Memory B cell (primary cell): ENCODE data around the gene SCYGR5.

ENCODE experiments used
- ATAC-seq: fragments of 150-1000 bp; cut with Tn5 transposase; 2 replicates; pipeline ENCODE4 v1.10.0; 2021; ENCODE audit warnings: low read depth, mild to moderate bottlenecking, moderate library complexity
- DNase-seq, 2 donors: peaks; one replicate each; pipeline ENCODE4 v3.0.0; 2022; ENCODE audit warnings: low spot score in 2 of 2
- H3K27ac Mint-ChIP-seq: one replicate; pipeline ENCODE4 v1.8.0; 2022; ENCODE audit warnings: mild to moderate bottlenecking, moderate library complexity, mixed read lengths
- H3K27me3 Mint-ChIP-seq: one replicate; pipeline ENCODE4 v1.8.0; 2022; ENCODE audit warnings: mixed read lengths
- H3K36me3 Mint-ChIP-seq: one replicate; pipeline ENCODE4 v1.8.0; 2022; ENCODE audit warnings: mild to moderate bottlenecking, mixed read lengths
- H3K4me1 Mint-ChIP-seq: one replicate; pipeline ENCODE4 v1.8.0; 2022; ENCODE audit warnings: mixed read lengths
- H3K4me3 Mint-ChIP-seq: one replicate; pipeline ENCODE4 v1.8.0; 2022; ENCODE audit warnings: mild to moderate bottlenecking, moderate library complexity, mixed read lengths
- H3K9me3 Mint-ChIP-seq: one replicate; pipeline ENCODE4 v1.8.0; 2022; ENCODE audit warnings: mixed read lengths

Gene SCYGR5

GRCh38 chr2:227703280-227703732 lies 36.7 kb downstream of the SCYGR5 start:
- DNase-seq = no peak
- ATAC-seq = no peak
- no peak overlapping the region for H3K4me3 Mint-ChIP-seq
- no peaks in the 10 kb centered on the region for H3K9me3 Mint-ChIP-seq
- H3K36me3 Mint-ChIP-seq = peaks cover 1% of the 10 kb centered on the region
- H3K27me3 Mint-ChIP-seq = peaks cover 10% of the 10 kb centered on the region
- no peak overlapping the region for H3K27ac Mint-ChIP-seq
- H3K4me1 Mint-ChIP-seq = no peaks in the 10 kb centered on the region

- H3K27ac Mint-ChIP-seq = no peak overlapping the region
- H3K4me3 Mint-ChIP-seq = no peak overlapping the region
- no peaks in the 10 kb centered on the region for H3K4me1 Mint-ChIP-seq
- DNase-seq (no peak), ATAC-seq (no peak)
- no peaks in the 10 kb centered on the region for H3K9me3 Mint-ChIP-seq
- peaks cover 10% of the 10 kb centered on the region for H3K27me3 Mint-ChIP-seq
- H3K36me3 Mint-ChIP-seq = peaks cover 1% of the 10 kb centered on the region
These were observed 37.4 kb downstream of the SCYGR5 start for GRCh38 chr2:227703961-227704360.

- Mint-ChIP-seq H3K9me3 (no peaks in the 10 kb centered on the region), H3K27me3 (peaks cover 6% of the 10 kb centered on the region), H3K4me3 (no peak overlapping the region), H3K27ac (no peak overlapping the region), H3K36me3 (peaks cover 1% of the 10 kb centered on the region), H3K4me1 (no peaks in the 10 kb centered on the region)
- no peak for DNase-seq
- no peak for ATAC-seq
These were observed 40.3 kb downstream of the SCYGR5 start for GRCh38 chr2:227706859-227707258.

GRCh38 chr2:227707390-227707789 lies 40.8 kb downstream of the SCYGR5 start:
- H3K4me1 Mint-ChIP-seq = no peaks in the 10 kb centered on the region
- no peak for ATAC-seq
- no peaks in the 10 kb centered on the region for H3K36me3 Mint-ChIP-seq
- H3K27me3 Mint-ChIP-seq = peaks cover 6% of the 10 kb centered on the region
- DNase-seq = no peak
- H3K27ac Mint-ChIP-seq = no peak overlapping the region
- H3K9me3 Mint-ChIP-seq = no peaks in the 10 kb centered on the region
- no peak overlapping the region for H3K4me3 Mint-ChIP-seq

- Mint-ChIP-seq H3K4me3 (no peak overlapping the region), H3K36me3 (no peaks in the 10 kb centered on the region), H3K27me3 (peaks cover 1% of the 10 kb centered on the region), H3K27ac (no peak overlapping the region), H3K9me3 (no peaks in the 10 kb centered on the region), H3K4me1 (no peaks in the 10 kb centered on the region)
- ATAC-seq (no peak), DNase-seq (no peak)
These were observed 44.4 kb downstream of the SCYGR5 start for GRCh38 chr2:227710986-227711385.

- H3K4me1 Mint-ChIP-seq = no peaks in the 10 kb centered on the region
- H3K36me3 Mint-ChIP-seq = no peaks in the 10 kb centered on the region
- peaks cover 2% of the 10 kb centered on the region for H3K27me3 Mint-ChIP-seq
- no peak overlapping the region for H3K4me3 Mint-ChIP-seq
- H3K9me3 Mint-ChIP-seq = no peaks in the 10 kb centered on the region
- ATAC-seq (no peak), DNase-seq (no peak)
- no peak overlapping the region for H3K27ac Mint-ChIP-seq
These were observed 46.7 kb downstream of the SCYGR5 start for GRCh38 chr2:227713291-227713690.

GRCh38 chr2:227716501-227716900 lies 49.9 kb downstream of the SCYGR5 start:
- Mint-ChIP-seq H3K4me3 (no peak overlapping the region), H3K27me3 (peaks cover 3% of the 10 kb centered on the region), H3K36me3 (no peaks in the 10 kb centered on the region), H3K4me1 (no peaks in the 10 kb centered on the region), H3K9me3 (no peaks in the 10 kb centered on the region), H3K27ac (no peak overlapping the region)
- ATAC-seq (no peak), DNase-seq (no peak)
